GM12873 (cell line): ENCODE data around the gene MMP28.

Source experiments
- TF ChIP-seq, protein P1 (sequence below): IDR thresholded peaks from 2 replicates; pipeline ENCODE4 v1.5.1; 2012; ENCODE audit warnings: low read depth, mild to moderate bottlenecking, moderate library complexity, low read length, control low read depth; ENCODE audit not compliant: insufficient read depth; ENCODE audit errors: missing control alignments

The MMP28 gene

DNA sequence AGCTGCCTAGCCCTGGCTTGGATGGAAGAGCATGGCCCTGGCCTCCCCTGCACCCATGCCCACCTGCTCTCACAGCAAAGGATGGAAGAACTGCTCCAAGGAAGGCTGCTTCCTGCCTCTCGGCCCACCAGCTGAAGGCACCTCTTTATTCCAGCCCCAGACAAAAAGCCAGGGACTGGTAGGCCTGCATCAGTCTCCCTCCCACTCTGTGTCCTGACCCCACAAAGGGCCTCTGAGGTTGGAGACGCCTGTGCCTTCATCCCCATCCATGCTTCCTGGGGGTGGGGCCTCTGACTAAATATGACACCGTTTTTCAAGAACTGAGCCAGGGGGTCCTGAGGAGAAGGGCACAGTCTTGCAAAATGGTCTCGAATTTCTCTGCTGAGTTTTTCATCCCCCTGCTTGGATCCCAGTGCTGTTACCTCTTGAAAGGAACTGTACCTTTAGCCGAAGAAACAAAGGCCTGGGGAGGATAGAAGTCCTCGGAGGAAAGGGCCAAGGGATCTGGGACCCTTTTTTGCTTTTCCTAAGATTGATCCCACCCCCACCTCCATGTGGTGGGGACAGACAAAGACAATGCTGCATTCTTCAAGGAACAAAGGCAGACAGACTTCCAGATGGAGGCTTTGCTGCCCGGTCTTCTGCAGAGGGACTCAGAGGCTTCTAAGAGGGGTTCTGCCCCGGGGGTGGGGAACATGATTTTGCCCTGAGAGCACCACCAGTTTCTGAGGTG is 29.5 kb downstream of the MMP28 start:
- TF ChIP-seq, protein P1, sequence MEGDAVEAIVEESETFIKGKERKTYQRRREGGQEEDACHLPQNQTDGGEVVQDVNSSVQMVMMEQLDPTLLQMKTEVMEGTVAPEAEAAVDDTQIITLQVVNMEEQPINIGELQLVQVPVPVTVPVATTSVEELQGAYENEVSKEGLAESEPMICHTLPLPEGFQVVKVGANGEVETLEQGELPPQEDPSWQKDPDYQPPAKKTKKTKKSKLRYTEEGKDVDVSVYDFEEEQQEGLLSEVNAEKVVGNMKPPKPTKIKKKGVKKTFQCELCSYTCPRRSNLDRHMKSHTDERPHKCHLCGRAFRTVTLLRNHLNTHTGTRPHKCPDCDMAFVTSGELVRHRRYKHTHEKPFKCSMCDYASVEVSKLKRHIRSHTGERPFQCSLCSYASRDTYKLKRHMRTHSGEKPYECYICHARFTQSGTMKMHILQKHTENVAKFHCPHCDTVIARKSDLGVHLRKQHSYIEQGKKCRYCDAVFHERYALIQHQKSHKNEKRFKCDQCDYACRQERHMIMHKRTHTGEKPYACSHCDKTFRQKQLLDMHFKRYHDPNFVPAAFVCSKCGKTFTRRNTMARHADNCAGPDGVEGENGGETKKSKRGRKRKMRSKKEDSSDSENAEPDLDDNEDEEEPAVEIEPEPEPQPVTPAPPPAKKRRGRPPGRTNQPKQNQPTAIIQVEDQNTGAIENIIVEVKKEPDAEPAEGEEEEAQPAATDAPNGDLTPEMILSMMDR, result no peak

DNA sequence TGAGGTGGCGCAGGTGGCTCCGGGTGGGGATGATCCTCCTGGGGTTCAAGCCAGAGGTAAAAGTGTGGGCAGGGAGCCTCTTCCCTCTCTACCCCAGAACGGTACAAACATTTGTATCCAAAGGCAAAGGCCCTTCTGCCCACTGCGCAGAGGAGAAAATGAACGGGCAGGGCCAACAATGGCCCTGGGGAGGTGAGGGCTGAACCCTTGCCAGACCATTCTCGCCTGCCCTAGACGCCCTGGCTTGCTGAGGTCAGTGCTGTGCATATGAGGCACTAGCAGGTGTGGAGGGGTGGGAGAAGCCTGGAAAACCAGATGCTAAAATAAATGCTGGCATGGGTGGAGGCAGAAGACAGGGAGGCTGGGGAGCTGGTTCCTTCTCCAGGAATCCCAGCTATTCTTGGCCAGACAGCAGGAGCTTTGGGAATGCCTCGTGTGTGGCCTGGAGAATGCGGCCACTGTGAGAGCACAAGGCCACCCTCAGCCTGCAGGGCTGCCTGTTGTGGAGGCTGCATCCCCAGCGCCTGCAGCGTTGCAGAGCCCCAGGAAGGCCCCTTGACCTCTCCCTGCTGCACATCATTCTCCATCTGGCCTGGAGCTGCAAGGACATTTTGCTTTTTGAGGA is 30.2 kb downstream of the MMP28 start:
- TF ChIP-seq, protein P1, result no peak

DNA sequence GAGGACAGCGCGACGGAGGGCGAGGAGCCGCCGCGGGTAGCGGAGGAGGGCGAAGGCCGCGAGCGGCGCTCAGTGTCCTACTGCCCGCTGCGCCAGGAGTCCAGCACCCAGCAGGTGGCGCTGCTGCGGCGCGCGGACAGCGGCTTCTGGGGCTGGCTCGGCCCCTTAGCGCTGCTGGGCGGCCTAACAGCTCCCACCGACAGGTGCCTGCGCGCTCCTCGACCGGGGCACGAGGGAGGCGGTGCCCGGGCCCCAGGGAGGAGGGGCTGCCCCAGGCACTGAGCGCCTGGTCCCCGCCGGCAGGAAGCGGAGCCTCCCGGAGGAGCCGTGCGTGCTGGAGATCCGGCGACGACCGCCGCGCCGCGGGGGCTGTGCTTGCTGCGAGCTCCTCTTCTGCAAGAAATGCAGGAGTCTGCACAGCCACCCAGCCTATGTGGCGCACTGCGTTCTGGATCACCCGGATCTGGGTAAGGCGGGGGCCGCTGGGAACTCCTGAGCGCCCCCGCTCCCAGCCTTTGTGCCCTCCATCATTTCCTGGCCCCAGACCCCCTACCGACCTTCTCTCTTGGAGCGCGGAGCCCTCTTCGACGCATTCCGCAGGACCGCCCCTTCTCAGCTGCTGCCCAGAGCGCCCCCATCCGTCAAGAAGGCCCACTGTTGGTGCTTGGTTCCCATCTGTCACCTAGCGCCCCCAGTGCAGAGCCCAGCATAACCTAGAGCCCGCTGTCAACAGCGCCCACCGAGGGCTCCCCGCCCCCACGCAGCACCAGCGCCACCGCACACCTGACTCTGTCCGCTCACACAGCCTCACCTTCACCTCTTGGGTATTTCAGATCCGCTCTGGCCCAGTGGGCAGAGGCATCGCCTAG is 31.1 kb downstream of the MMP28 start:
- TF ChIP-seq, protein P1, result peak; percentile 96

DNA sequence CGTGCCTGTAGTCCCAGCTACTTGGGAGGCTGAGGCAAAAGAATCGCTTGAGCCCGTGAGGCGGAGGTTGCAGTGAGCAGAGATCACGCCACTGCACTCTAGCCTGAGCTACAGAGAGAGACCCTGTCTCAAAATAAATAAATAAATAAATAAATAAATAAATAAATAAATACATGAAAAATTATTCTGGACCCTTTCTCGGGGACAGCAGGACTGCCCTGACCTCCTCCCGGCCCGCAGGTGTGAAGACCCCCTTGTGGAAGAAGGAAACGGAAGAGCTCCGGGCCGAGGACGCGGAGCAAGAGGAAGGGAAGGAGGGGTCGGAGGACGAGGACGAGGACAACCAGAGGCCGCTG is 31.7 kb downstream of the MMP28 start:
- TF ChIP-seq, protein P1, result no peak

DNA sequence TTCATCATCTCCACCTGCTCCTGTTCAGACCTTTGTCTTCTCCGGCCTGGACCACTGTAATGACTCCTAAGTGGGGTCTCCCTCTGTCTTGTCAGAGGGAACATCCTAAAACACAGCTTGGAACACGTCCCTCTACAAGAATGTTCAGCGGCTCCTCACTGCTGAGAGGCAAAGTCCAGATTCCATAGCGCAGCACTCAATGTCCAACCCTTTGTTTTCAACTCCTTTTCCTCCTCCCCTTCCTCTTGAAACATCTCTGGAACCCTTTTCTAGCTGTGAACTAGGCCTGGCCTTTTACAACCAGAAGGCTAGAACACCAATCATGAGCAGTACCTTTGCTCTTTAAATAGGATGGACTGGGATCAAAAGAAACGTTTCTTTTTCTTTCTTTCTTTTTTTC is 33.8 kb downstream of the MMP28 start:
- TF ChIP-seq, protein P1, result no peak

DNA sequence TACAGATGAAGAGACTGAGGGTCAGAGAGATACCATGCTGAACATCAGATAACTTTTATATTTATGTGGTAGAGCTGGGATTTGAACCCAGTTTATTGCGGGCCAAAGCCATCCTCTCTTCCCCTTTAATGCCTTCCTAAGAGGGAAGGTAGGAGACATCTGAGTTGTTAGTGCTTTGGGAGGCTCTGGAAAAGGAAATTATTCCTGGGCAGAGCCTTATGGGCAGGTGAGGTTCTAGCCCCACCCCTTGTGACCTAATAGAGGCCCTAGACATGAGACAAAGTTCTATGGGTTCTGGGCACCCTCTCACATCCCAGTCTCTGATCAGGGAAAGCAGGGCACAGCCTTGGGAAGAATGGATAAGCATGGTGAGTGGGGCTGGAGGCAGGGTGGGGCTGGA is 34.9 kb downstream of the MMP28 start, which contains the start of gene C17orf50:
Gene C17orf50 (plus strand): TSS at position 301 of the 400 bp plus-strand sequence. CDS start 55 bp downstream, at position 356.
- TF ChIP-seq, protein P1, result no peak

DNA sequence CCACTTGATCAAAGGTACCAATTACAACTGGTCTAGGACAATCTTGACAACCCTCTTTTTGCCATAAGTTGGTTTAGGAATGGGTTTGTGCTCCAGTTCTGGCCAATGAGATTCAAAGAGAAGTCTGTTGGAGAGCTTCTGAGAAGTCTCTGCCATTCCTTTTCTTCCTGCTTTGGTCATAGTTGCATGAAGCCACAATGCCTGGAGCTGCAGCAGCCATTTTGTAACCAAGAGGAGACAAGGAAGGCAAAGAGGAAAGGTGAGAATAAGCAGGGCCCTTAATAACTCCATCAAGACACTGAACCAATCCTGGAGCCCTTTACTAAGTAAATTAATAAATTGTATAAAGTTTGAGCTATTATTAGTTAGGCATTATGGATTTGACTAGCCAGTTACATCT is 38.2 kb downstream of the MMP28 start:
- TF ChIP-seq, protein P1, result no peak
